ENCODE measurements around the gene SLC17A7. TPM values are rescaled to one million over a fixed set of nuclear protein-coding genes. Genes with fewer than 3 reads are reported as not detected.

Gene SLC17A7
- total and polyA plus RNA-seq, 9 of the 15 experiments (the other 6 are each of a cell fraction or from before 2014, with no cell fraction given) = 1.1 to 15.7 (median 2.4) TPM

GRCh38 chr19:49391581-49392399, 49.5 kb downstream of the SLC17A7 start (continued):
- TF ChIP-seq TCF15 (CRISPR knock-in tag; IDR thresholded peaks at IDR 0.05) (no peak), CEBPZ (IDR thresholded peaks at IDR 0.05; ENCODE audit: borderline replicate concordance, low read depth, low read length) (no peak), HNRNPL (IDR thresholded peaks at IDR 0.05; ENCODE audit: low read depth, low read length) (no peak), ZNF232 (CRISPR knock-in tag; IDR thresholded peaks at IDR 0.05) (no peak), EZH2 (IDR thresholded peaks at IDR 0.05; ENCODE audit: borderline replicate concordance, low read depth, low read length) (no peak), FOXK1 (CRISPR knock-in tag; IDR thresholded peaks at IDR 0.05; ENCODE audit: borderline replicate concordance) (no peak), TFE3 (CRISPR knock-in tag; IDR thresholded peaks at IDR 0.05) (no peak), SRF (CRISPR knock-in tag; IDR thresholded peaks at IDR 0.05) (no peak), TEAD4 (IDR thresholded peaks at IDR 0.05; ENCODE audit: low read length) (no peak), TEAD4 (CRISPR knock-in tag; IDR thresholded peaks at IDR 0.05; ENCODE audit: borderline replicate concordance) (no peak), POLR2H (tag; IDR thresholded peaks at IDR 0.05; ENCODE audit: low read depth) (no peak), PHF21A (IDR thresholded peaks at IDR 0.05; ENCODE audit: borderline replicate concordance, low read depth) (no peak), NR1H2 (CRISPR knock-in tag; IDR thresholded peaks at IDR 0.05) (no peak), NR0B1 (IDR thresholded peaks at IDR 0.05; ENCODE audit: partially characterized antibody) (no peak), HBP1 (CRISPR knock-in tag; IDR thresholded peaks at IDR 0.05) (0 out of 2 replicates have a peak, but pooled peaks have one; percentile 39), TCFL5 (CRISPR knock-in tag; conservative IDR thresholded peaks at IDR 0.05) (no peak), MLX (CRISPR knock-in tag; conservative IDR thresholded peaks at IDR 0.05) (no peak), ZNF780A (CRISPR knock-in tag; IDR thresholded peaks at IDR 0.05) (no peak)
